Left ventricle myocardium inferior (tissue), 1 donor: ENCODE measurements around the gene PTPRM. TPM values are rescaled to one million over a fixed set of nuclear protein-coding genes. Genes with fewer than 3 reads are reported as not detected.
A peak's percentile ranks its signal among the peaks of the same experiment; 100 is the strongest.

ENCODE experiments used
- DNase-seq: peaks from one replicate; pipeline ENCODE4 v3.0.0-alpha.2; 2020
- H3K27ac ChIP-seq: fragments of 200-600 bp; replicated peaks from 2 replicates; pipeline ENCODE4 v1.8.0; 2021
- H3K27me3 ChIP-seq: fragments of 200-600 bp; 2 replicates; pipeline ENCODE4 v1.8.0; 2021; ENCODE audit warnings: low read depth
- H3K36me3 ChIP-seq: fragments of 200-600 bp; 2 replicates; pipeline ENCODE4 v1.8.0; 2021
- H3K4me1 ChIP-seq: fragments of 200-600 bp; 2 replicates; pipeline ENCODE4 v1.8.0; 2021
- H3K4me3 ChIP-seq: fragments of 200-600 bp; 2 replicates; pipeline ENCODE4 v1.8.0; 2021; ENCODE audit warnings: mild to moderate bottlenecking, moderate library complexity
- H3K9me3 ChIP-seq: fragments of 200-600 bp; replicated peaks from 2 replicates; pipeline ENCODE4 v1.8.0; 2021
- CTCF ChIP-seq: fragments of 200-600 bp; IDR thresholded peaks from 2 replicates; pipeline ENCODE4 v1.8.0; 2021; ENCODE audit warnings: antibody characterized with exemption, mild to moderate bottlenecking, borderline replicate concordance
- intact Hi-C: fragments of 100-400 bp; cut with micrococcal nuclease; formaldehyde crosslinking; loops from one replicate; pipeline ENCODE4 v1.11.0; 2022
- total RNA-seq: library from RNA; stranded (reverse); fragmentation: NEBNext Ultra II Directional; extraction: Animal tissue kit (Norgen Biotek cat#: 25700); gene quantifications from one replicate; pipeline ENCODE4 v1.2.1, GENCODE V29; 2021
- donor health status: DM: no; HTN: yes; CAD: no; lungs with severe emphysema.

The PTPRM gene
- total RNA-seq, 1 donor from 2014 or later = 132 TPM

GRCh38 chr18:7727361-7728076, 160.4 kb downstream of the PTPRM start:
- peak overlapping the region; percentile 54 for H3K27ac ChIP-seq
- no peak overlapping the region for H3K4me3 ChIP-seq
- DNase-seq = no peak
- peaks cover 2% of the 10 kb centered on the region for H3K9me3 ChIP-seq
- H3K36me3 ChIP-seq = no peaks in the 10 kb centered on the region
- TF ChIP-seq CTCF = no peak
- H3K27me3 ChIP-seq = no peaks in the 10 kb centered on the region
- H3K4me1 ChIP-seq = peaks cover 68% of the 10 kb centered on the region
- intact Hi-C loops = no loop called here

DNA sequence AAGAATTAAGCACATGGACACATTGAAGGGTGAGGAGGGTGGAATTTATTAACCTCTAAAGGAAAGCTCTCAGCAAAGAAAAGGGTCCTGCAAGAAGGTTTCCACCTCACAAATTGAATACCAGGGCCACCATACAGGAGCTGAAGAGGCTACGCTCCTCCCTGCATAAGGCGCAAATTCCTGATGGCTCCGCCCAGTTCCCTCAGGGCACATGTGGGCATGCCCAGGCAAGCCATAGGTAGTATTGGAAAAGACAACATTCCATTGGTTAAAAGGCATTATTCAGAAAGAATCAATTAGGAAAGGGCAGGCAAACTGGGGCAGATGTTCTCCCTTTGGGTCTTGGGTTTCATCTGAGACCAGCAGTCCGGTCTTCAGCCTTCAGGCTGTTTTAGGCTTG, 161.2 kb downstream of the PTPRM start:
- no peak overlapping the region for H3K4me3 ChIP-seq
- peaks cover 10% of the 10 kb centered on the region for H3K9me3 ChIP-seq
- no peak for DNase-seq
- peaks cover 61% of the 10 kb centered on the region for H3K4me1 ChIP-seq
- TF ChIP-seq CTCF = no peak
- H3K27me3 ChIP-seq = no peaks in the 10 kb centered on the region
- H3K36me3 ChIP-seq = no peaks in the 10 kb centered on the region
- intact Hi-C loops = no loop called here
- H3K27ac ChIP-seq = peak overlapping the region; percentile 54

DNA sequence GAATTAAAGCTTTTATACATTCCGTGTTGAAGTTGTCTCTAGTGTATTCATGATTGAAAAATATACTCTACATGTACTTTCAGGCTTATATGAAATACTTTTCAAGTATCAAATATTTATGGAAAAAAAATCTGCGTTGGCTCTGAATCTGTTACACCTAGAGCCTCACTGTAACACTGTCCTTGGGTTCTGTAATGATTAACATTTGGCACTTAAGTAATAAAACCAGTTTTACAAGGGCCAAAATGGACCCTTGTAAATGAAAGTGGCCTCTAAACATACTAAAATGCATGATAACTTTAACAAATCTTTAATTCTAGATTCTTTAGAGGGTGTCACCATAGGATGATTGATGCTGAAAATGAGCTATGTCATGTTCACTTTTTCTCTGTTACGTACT, 162.8 kb downstream of the PTPRM start:
- H3K27me3 ChIP-seq = no peaks in the 10 kb centered on the region
- H3K27ac ChIP-seq = no peak overlapping the region
- H3K9me3 ChIP-seq = peaks cover 11% of the 10 kb centered on the region
- peaks cover 71% of the 10 kb centered on the region for H3K4me1 ChIP-seq
- H3K36me3 ChIP-seq = no peaks in the 10 kb centered on the region
- no peak for DNase-seq
- no peak for TF ChIP-seq CTCF
- no peak overlapping the region for H3K4me3 ChIP-seq
- intact Hi-C loops = no loop called here

GRCh38 chr18:7730682-7731081, 163.6 kb downstream of the PTPRM start:
- Histone ChIP-seq H3K4me1 (peaks cover 80% of the 10 kb centered on the region), H3K9me3 (peaks cover 11% of the 10 kb centered on the region), H3K27ac (no peak overlapping the region), H3K27me3 (no peaks in the 10 kb centered on the region), H3K36me3 (no peaks in the 10 kb centered on the region), H3K4me3 (no peak overlapping the region)
- DNase-seq = no peak
- no peak for TF ChIP-seq CTCF
- intact Hi-C loops = no loop called here

- H3K4me1 ChIP-seq = peaks cover 65% of the 10 kb centered on the region
- peaks cover 11% of the 10 kb centered on the region for H3K9me3 ChIP-seq
- peak overlapping the region; percentile 45 for H3K27ac ChIP-seq
- DNase-seq = no peak
- TF ChIP-seq CTCF = no peak
- intact Hi-C loops = no loop called here
- no peaks in the 10 kb centered on the region for H3K27me3 ChIP-seq
- H3K36me3 ChIP-seq = no peaks in the 10 kb centered on the region
- H3K4me3 ChIP-seq = no peak overlapping the region
These were observed 166.5 kb downstream of the PTPRM start for GRCh38 chr18:7733642-7734041.
